ENCODE results near the gene GRAMD4.

GRAMD4 gene

DNA sequence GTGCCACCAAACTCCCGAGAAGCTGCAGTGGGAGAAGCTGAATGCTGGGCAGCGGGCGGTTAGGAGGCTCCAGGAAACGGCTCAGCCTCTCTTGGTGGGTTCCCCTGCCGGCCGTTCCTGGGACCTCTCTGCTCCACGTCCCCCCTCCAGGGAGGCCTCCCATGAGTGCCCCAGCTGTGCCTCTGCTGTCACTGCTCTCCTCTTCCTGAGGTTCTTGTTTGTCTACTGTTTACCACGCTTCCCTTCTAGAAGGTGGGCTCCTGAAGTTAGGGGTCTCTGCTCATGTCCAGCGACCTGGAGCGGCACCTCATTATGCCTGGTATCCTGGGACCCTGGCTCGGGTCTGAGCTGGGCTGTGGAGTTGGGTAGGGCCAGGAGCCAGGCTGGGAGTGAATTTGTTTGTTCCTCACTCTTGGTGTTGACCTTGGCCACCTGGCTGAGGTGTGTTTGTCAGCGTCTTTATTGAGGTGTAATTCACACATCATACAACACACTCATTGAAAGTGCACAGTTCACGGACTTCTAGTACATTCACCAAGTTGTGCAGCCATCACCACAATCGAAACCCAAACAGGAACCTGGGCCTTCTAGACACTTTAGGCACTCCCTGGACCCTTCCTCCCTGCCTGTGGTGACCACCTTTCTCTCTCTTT lies 37.8 kb upstream of the GRAMD4 start:
- DNase-seq (ENCODE audit: low read depth), result no peak

- DNase-seq (ENCODE audit: low read depth), result no peak
Measured at GRCh38 chr22:46583571-46583970, 36.6 kb upstream of the GRAMD4 start.

DNA sequence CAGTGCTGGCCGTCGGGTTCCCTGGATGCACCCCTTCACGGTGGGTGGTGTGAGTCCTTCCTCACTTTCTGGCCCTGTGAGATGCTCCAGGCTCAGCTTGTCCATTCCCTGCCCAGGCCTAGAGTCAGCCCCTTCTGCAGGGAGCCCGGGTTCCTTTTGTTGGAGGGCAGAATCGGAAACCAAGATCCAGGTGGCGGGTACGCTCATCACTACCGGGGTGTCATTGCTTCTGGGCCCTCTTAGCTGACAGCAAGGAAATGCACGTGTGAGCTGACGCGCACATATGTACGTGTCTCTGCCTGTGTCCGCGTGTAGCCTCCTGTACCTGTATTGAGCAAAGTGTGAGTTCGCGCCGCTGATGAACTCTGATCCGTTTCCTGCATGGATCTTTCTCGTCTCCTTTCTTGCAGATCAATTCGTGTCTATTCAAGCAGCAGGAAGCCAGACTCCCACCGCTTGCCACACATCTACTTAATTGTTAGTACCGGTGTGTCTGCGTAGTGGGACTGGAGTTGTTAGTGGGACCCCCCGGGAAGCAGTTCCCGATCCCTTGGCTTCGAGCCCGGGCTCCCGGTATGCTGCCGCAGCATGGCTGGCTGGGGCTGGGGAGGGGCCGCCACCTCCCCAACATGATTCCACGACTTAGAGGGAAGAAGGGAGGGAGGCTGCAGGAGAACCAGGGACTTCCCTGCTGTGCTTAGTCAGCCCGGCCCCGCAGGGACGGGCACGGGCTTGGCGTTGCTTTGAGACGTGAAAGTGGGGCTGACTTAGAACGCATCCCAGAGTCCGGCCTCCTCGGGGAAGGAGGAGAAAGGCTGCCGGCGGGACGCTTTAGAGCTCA lies 35.9 kb upstream of the GRAMD4 start:
- no peak for DNase-seq (ENCODE audit: low read depth)

DNA sequence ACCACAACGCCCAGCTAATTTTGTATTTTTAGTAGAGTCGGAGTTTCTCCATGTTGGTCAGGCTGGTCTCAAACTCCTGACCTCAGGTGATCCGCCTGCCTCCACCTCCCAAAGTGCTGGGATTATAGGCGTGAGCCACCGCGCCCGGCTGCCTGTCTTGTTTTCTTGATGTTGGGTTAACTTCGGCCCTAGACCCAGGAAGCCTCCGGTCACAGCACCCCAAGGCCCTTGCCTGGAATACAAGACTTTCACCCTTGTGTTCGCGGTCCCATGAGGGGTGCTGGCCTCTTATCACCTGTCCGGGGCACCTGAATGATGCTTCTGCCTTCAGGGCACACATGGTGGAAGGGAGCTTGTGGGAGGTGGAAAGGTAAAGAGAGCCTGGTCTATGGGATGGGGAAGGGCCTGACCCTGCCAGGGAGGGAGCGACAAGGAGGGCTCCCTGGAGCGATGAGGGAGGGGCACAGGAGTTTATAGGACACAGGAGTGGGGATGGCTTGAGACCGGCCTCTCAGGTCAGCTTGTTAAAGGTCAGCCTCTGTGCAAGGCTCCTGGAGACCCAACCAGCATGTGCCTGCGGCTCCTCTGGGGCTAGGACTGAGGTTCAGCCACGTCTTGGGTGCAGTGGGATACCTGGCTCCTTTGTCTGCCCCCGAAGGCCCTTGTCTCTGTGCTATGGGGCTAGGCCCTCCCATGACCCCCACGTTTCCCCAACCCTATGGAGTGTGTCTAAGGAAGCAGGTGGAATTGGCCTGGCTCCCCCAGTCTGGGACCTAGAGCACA lies 34.7 kb upstream of the GRAMD4 start:
- no peak for DNase-seq (ENCODE audit: low read depth)

- no peak for DNase-seq (ENCODE audit: low read depth)
Measured at GRCh38 chr22:46586123-46586519, 34.1 kb upstream of the GRAMD4 start.

GRCh38 chr22:46586531-46587011 lies 33.6 kb upstream of the GRAMD4 start:
- DNase-seq (ENCODE audit: low read depth), result no peak

- DNase-seq (ENCODE audit: low read depth), result no peak
Measured at GRCh38 chr22:46587061-46587460, 33.1 kb upstream of the GRAMD4 start.

GRCh38 chr22:46587492-46588278 lies 32.5 kb upstream of the GRAMD4 start:
- no peak for DNase-seq (ENCODE audit: low read depth)

GRCh38 chr22:46588279-46589140 lies 31.7 kb upstream of the GRAMD4 start:
- DNase-seq (ENCODE audit: low read depth), result no peak

- no peak for DNase-seq (ENCODE audit: low read depth)
Measured at GRCh38 chr22:46589141-46589748, 30.9 kb upstream of the GRAMD4 start.

DNA sequence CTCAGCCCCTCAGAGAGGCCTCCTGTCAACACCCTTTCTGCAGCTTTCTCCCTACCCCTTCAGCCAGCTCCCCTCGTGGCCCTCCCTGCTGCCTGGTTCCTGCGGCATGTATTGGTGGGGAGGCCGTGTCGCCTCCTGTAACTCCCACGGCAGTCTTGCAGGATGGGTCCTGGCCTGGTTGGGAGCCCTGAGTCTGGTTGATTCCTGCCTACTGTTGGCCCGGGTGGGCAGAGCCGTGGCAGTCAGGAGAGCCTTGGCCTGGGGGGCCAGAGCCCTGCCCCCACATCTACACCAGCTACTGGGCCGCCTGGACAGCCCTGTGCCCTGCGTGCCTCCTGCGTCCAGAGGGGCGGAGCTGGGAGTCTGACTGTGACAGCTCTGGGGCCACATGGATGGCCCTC lies 30.3 kb upstream of the GRAMD4 start:
- DNase-seq (ENCODE audit: low read depth), result no peak

GRCh38 chr22:46590334-46590733 lies 29.9 kb upstream of the GRAMD4 start:
- DNase-seq (ENCODE audit: low read depth), result no peak

DNA sequence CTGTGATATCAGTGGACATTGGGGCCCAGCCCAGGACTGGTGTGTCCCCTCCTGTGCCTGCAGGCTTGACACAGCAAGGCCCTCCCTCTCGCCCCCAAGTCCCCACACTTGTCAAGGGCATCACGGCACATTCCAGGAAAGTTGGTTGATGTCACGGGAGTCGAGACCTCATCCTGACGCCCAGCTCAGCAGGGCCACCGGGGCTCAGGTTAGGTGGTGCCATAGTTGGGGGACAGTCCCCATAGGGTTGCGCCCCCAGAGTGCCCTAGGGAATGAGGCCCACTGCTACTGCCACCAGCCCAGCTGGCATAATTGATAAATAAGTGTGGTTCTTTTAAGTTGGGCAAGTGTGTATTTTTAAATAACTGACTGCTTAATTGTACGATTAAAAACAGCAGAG lies 28.3 kb upstream of the GRAMD4 start:
- no peak for DNase-seq (ENCODE audit: low read depth)

GRCh38 chr22:46592390-46592872 lies 27.8 kb upstream of the GRAMD4 start:
- DNase-seq (ENCODE audit: low read depth), result peak; percentile 33

DNA sequence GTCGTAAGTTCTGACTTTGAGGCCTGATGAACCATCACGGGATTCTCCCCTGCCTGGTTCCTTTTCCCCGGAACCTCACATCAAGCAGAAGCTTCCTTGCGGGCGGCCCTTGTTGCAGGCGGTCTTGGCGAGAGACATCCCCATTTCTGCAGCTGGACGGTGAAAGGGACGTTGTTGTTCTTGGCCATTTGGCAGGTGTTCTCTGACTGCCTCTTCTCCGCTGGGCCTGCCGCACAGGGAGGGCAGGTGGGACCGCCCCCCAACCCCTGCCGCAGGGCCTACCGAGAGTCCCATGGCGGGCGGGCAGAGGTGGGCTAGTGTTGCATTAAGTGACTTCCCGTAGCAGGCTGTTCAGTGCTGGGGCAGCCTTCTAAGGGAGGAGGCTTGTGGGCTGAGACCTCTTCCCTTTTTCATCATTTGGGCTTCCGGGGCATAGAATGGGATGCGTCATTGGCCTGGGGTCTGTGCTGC lies 26.9 kb upstream of the GRAMD4 start:
- no peak for DNase-seq (ENCODE audit: low read depth)

DNA sequence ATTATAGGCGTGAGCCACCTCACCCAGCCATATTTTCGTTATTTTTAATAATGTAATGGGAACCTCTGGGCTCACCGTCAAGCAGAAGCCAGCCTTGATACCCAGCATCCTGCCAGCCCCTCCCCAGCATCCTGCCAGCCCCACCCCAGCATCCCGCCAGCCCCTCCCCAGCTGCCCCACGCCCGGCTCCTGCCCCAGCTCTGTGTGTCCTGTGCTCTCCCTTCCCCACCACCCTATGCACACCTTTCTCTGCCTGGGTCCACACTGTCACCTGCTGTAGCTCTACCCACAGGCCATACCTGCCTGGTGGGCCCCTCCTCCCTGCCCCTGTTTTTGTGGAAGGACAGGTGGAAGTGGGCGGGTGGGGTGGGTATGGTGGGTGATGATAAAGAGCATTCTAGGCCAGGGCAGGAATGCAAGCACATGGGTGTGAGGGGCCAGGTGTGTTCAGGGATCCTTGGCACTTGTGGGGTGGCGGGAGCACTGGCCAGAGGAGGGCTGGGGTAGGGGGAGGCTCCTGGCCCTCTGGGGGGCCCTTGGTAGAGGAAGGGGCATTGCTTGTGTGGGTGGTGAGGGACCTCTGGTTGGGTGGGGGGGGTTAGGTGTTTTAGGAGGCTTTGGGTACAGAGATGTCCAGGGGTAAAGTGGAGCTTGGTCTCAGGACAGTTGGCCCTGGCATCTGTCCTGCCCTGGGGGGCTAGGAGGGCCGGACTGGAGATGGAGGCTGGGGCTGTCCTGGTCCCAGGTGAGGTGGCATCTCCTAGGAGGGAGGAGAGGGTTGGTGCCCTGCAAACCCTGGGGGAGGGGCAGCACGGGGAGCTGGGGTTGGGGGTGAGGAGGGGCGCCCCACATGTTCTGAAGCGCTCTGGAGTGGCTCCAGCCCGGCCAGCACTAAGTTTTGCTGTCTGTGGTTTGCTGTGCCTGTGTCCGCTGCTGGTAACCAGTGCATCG lies 25.9 kb upstream of the GRAMD4 start:
- no peak for DNase-seq (ENCODE audit: low read depth)

DNA sequence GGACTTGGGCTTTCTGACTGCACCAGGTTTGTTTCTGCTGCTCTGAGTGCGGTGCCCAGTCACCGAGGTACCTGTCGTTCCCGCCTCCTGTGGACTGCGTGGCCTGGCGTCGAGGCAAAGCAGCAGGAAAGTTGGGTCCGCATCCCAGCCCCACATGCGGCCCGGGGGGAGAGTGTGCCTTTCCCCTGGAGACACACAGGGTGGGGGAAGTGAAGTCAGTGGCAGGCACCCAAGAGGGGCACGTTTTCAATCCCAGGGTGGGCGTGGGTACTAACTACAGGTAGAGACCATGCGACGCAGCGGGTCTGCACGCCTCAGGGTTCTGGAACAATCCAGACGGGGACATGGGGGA lies 25.3 kb upstream of the GRAMD4 start:
- DNase-seq (ENCODE audit: low read depth), result no peak

DNA sequence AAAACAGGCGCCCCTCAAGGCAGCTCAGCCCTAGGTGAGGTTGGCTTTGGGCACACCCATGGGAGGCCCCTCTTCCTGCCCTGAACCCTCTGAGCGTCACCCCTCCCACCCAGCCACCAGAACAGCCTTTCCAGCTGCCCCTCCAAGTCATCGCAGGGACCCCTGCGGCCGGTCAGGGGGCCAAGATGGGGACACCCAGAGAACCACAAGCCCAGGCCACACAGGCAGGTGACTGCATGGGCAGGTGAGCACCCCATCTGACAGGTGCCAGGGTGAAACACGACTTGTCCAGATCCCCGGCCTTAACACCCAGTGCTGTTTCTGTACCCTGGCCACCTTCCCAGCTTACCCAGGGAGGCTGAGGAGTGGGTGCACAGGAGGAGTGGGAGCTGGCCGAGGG lies 24.6 kb upstream of the GRAMD4 start:
- no peak for DNase-seq (ENCODE audit: low read depth)

DNA sequence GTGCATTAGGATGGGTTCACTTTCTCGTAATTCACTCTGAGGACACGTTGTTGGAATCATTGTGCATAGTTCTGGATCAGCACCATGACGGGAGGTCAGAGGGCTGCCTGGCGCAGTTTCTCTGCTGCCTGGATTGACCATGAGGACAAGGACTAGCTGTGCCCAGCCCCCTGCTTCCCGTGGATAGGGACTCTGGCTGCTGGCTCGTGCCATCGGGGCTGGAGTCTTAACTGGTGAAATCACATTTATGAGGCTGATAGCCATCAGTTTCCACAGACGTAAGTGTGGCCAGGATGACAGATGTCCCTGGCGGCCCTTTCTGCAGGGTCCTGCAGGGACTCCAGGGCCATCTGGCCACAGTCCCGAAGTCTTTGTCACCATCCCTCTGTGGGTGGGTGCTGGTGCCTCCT lies 24.1 kb upstream of the GRAMD4 start:
- DNase-seq (ENCODE audit: low read depth), result no peak
